Astrocyte (in vitro differentiated cells and primary cell): ENCODE measurements around the gene CWC27. TPM values are rescaled to one million over a fixed set of nuclear protein-coding genes. Genes with fewer than 3 reads are reported as not detected.

Source experiments
- DNase-seq: peaks from one replicate; pipeline ENCODE4 v3.0.0-alpha.2; 2010; ENCODE audit warnings: low read depth
- FAIRE-seq: peaks from 2 replicates; lab custom pipeline; 2011; peaks lifted over from hg19 to GRCh38; lab: Jason Lieb, UNC
- H2AFZ ChIP-seq: 2 replicates; pipeline ENCODE4 v1.6.0; 2012; ENCODE audit warnings: low read depth, low read length, inconsistent platforms
- H3K27ac ChIP-seq: 2 replicates; pipeline ENCODE4 v1.5.1; 2011; ENCODE audit warnings: low read depth, low read length, inconsistent platforms
- H3K27me3 ChIP-seq: 2 replicates; pipeline ENCODE4 v1.6.0; 2011; ENCODE audit warnings: low read length, inconsistent platforms; ENCODE audit not compliant: insufficient read depth
- H3K36me3 ChIP-seq: 2 replicates; pipeline ENCODE4 v1.5.1; 2011; ENCODE audit warnings: low read length, inconsistent platforms; ENCODE audit not compliant: insufficient read depth
- H3K4me1 ChIP-seq: 2 replicates; pipeline ENCODE4 v1.5.1; 2011; ENCODE audit warnings: low read length, inconsistent platforms; ENCODE audit not compliant: insufficient read depth
- H3K4me2 ChIP-seq: 2 replicates; pipeline ENCODE4 v1.6.0; 2012; ENCODE audit warnings: low read length, inconsistent platforms
- H3K4me3 ChIP-seq: 2 replicates; pipeline ENCODE4 v1.5.1; 2011; ENCODE audit warnings: low read depth, mild to moderate bottlenecking, low read length, inconsistent platforms; ENCODE audit not compliant: insufficient read depth
- H3K79me2 ChIP-seq: 2 replicates; pipeline ENCODE4 v1.6.0; 2012; ENCODE audit warnings: mild to moderate bottlenecking, low read length, inconsistent platforms; ENCODE audit not compliant: insufficient read depth
- H3K9ac ChIP-seq: 2 replicates; pipeline ENCODE4 v1.6.0; 2012; ENCODE audit warnings: mild to moderate bottlenecking, low read length, inconsistent platforms
- H3K9me3 ChIP-seq: 2 replicates; pipeline ENCODE4 v1.5.1; 2012; ENCODE audit warnings: low read depth, mild to moderate bottlenecking, low read length, inconsistent platforms; ENCODE audit not compliant: insufficient read depth
- H4K20me1 ChIP-seq: 2 replicates; pipeline ENCODE4 v1.6.0; 2012; ENCODE audit warnings: low read length, inconsistent platforms; ENCODE audit not compliant: insufficient read depth
- H3K27ac Mint-ChIP-seq: one replicate; pipeline ENCODE4 v1.8.0; 2021; ENCODE audit warnings: mild to moderate bottlenecking, mixed read lengths; ENCODE audit not compliant: unreplicated experiment
- H3K27me3 Mint-ChIP-seq: one replicate; pipeline ENCODE4 v1.8.0; 2021; ENCODE audit warnings: low read depth, mixed read lengths; ENCODE audit not compliant: unreplicated experiment
- H3K36me3 Mint-ChIP-seq: one replicate; pipeline ENCODE4 v1.8.0; 2021; ENCODE audit warnings: low read depth, mixed read lengths; ENCODE audit not compliant: unreplicated experiment
- H3K4me1 Mint-ChIP-seq: one replicate; pipeline ENCODE4 v1.8.0; 2021; ENCODE audit warnings: low read depth, mixed read lengths; ENCODE audit not compliant: unreplicated experiment
- H3K4me3 Mint-ChIP-seq: one replicate; pipeline ENCODE4 v1.8.0; 2021; ENCODE audit warnings: mild to moderate bottlenecking, moderate library complexity, mixed read lengths; ENCODE audit not compliant: unreplicated experiment
- H3K9me3 Mint-ChIP-seq: one replicate; pipeline ENCODE4 v1.8.0; 2021; ENCODE audit warnings: mild to moderate bottlenecking, mixed read lengths; ENCODE audit not compliant: unreplicated experiment
- CTCF ChIP-seq: IDR thresholded peaks from 2 replicates; pipeline ENCODE4 v1.5.1; 2011; ENCODE audit warnings: low read depth, mild to moderate bottlenecking, inconsistent platforms, low read length, moderate library complexity; ENCODE audit not compliant: insufficient read depth
- EZH2 ChIP-seq: IDR thresholded peaks from 2 replicates; pipeline ENCODE4 v1.6.1; 2012; ENCODE audit warnings: mild to moderate bottlenecking, low read length, inconsistent platforms; ENCODE audit not compliant: insufficient read depth
- total RNA-seq: library from RNA; stranded (reverse); gene quantifications from 2 replicates; pipeline ENCODE4 v1.2.1, GENCODE V29; 2021

CWC27 gene
- total RNA-seq, 1 donor from 2014 or later: 25.7 TPM

DNA sequence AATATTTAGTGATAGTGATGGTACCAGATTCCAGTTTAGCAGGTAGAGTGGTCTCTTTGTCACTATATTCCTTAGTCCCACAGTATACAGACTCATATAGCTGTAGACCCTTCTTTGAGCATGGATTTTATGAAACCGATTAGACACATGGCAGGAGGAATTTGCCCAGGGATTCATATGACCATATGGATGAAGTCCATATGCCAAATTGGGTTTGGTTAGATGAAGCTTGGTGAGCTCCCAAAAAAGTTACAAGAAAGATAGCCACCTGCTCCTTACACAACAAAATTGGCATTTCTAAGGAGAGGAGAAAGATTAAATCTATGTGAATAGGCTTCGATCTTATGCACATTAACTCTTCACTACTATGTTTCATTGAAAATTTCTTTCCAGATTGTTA is 211.4 kb downstream of the CWC27 start:
- Histone ChIP-seq H2AFZ (no peak overlapping the region), H3K9ac (no peak overlapping the region), H3K36me3 (no peaks in the 10 kb centered on the region), H3K4me1 (peaks cover 3% of the 10 kb centered on the region), H3K27ac (no peak overlapping the region), H3K4me2 (no peak overlapping the region), H3K79me2 (no peaks in the 10 kb centered on the region), H4K20me1 (no peaks in the 10 kb centered on the region), H3K9me3 (no peaks in the 10 kb centered on the region), H3K4me3 (no peak overlapping the region), H3K27me3 (no peaks in the 10 kb centered on the region)
- Mint-ChIP-seq H3K27me3 (no peaks in the 10 kb centered on the region), H3K9me3 (no peaks in the 10 kb centered on the region), H3K4me3 (no peak overlapping the region), H3K4me1 (peaks cover 3% of the 10 kb centered on the region), H3K36me3 (peaks cover 9% of the 10 kb centered on the region), H3K27ac (no peak overlapping the region)
- FAIRE-seq (no peak), DNase-seq (no peak)
- no peak for TF ChIP-seq EZH2
- TF ChIP-seq CTCF: no peak

DNA sequence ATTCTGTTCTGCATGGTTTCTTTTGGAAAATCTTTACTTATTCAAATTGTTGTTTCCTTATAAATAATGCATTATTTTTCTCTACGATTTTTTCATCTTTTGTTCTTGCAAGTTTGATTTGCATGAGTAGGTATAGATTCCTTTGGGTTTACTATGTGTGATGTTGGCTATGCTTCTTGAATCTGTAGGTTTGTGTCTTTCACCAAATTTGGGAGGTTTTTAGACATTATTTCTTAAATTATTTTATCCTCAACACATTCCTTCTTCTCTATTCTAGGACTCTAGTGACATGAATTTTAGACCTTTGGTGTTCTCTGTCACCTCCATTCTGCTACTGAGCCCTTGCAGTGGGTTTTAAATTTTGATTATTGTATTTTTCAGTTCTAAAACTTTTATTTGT is 219.0 kb downstream of the CWC27 start:
- H3K36me3 ChIP-seq: no peaks in the 10 kb centered on the region
- no peak overlapping the region for H3K27ac ChIP-seq
- H3K27me3 Mint-ChIP-seq: no peaks in the 10 kb centered on the region
- no peaks in the 10 kb centered on the region for H3K4me1 ChIP-seq
- no peaks in the 10 kb centered on the region for H3K79me2 ChIP-seq
- no peak overlapping the region for H3K9ac ChIP-seq
- H2AFZ ChIP-seq: no peak overlapping the region
- H3K27ac Mint-ChIP-seq: no peak overlapping the region
- H3K4me2 ChIP-seq: no peak overlapping the region
- no peaks in the 10 kb centered on the region for H3K9me3 Mint-ChIP-seq
- peaks cover 10% of the 10 kb centered on the region for H3K36me3 Mint-ChIP-seq
- FAIRE-seq (no peak), DNase-seq (no peak)
- no peaks in the 10 kb centered on the region for H3K4me1 Mint-ChIP-seq
- H3K9me3 ChIP-seq: no peaks in the 10 kb centered on the region
- H3K4me3 Mint-ChIP-seq: no peak overlapping the region
- H4K20me1 ChIP-seq: no peaks in the 10 kb centered on the region
- H3K4me3 ChIP-seq: no peak overlapping the region
- TF ChIP-seq EZH2: no peak
- no peak for TF ChIP-seq CTCF
- no peaks in the 10 kb centered on the region for H3K27me3 ChIP-seq

- no peak for DNase-seq
- Histone ChIP-seq H3K4me3 (no peak overlapping the region), H3K27me3 (no peaks in the 10 kb centered on the region), H2AFZ (no peak overlapping the region), H3K27ac (no peak overlapping the region), H4K20me1 (no peaks in the 10 kb centered on the region), H3K79me2 (no peaks in the 10 kb centered on the region), H3K4me2 (no peak overlapping the region), H3K9me3 (no peaks in the 10 kb centered on the region), H3K36me3 (no peaks in the 10 kb centered on the region), H3K9ac (no peak overlapping the region), H3K4me1 (no peaks in the 10 kb centered on the region)
- FAIRE-seq: no peak
- H3K27ac Mint-ChIP-seq: no peak overlapping the region
- TF ChIP-seq EZH2 (no peak), CTCF (no peak)
- no peak overlapping the region for H3K4me3 Mint-ChIP-seq
- H3K36me3 Mint-ChIP-seq: peaks cover 4% of the 10 kb centered on the region
- no peaks in the 10 kb centered on the region for H3K27me3 Mint-ChIP-seq
- peaks cover under 1% of the 10 kb centered on the region for H3K9me3 Mint-ChIP-seq
- H3K4me1 Mint-ChIP-seq: peaks cover 10% of the 10 kb centered on the region
Observed at GRCh38 chr5:65009207-65009606, 240.5 kb downstream of the CWC27 start.
